IMR-90 (cell line): ENCODE measurements around the gene MAP6. TPM values are rescaled to one million over a fixed set of nuclear protein-coding genes. Genes with fewer than 3 reads are reported as not detected.
A peak's percentile ranks its signal among the peaks of the same experiment; 100 is the strongest.

Experiments
- ATAC-seq: fragments of 200-7000 bp; cut with Tn5 transposase; 2 replicates; pipeline ENCODE4 v1.9.1; 2020; ENCODE audit warnings: low read depth, mild to moderate bottlenecking, moderate library complexity
- BruUV-seq: library from RNA; stranded (reverse); fragments of 400-500 nt; replicated peaks from 2 replicates; lab custom pipeline; 2021; lab: Mats Ljungman, UMichigan
- CTCF ChIA-PET: fragments of 300-600 bp; formaldehyde crosslinking; extraction: SDS; loops from one replicate; lab custom pipeline; 2021; ENCODE audit warnings: antibody characterized with exemption; lab: Yijun Ruan, JAX
- POLR2A ChIA-PET: fragments of 300-600 bp; sonication (Branson Sonifier 250); formaldehyde crosslinking; loops from one replicate; lab custom pipeline; 2022; ENCODE audit warnings: antibody characterized with exemption; ENCODE audit not compliant: unreplicated experiment; lab: Charles Lee
- DNase-seq: peaks from one replicate; pipeline ENCODE4 v3.0.0; 2013
- H2AFZ ChIP-seq: replicated peaks from 2 replicates; pipeline ENCODE3; 2013; ENCODE audit warnings: low read length, mild to moderate bottlenecking; ENCODE audit not compliant: poor library complexity
- H2AK5ac ChIP-seq: 2 replicates; pipeline ENCODE4 v1.6.1; 2013; ENCODE audit warnings: low read depth, low read length, inconsistent platforms
- H2AK9ac ChIP-seq: replicated peaks from 2 replicates; pipeline ENCODE3; 2013; ENCODE audit warnings: mild to moderate bottlenecking, low read depth, low read length, moderate library complexity; ENCODE audit not compliant: poor library complexity
- H2BK120ac ChIP-seq: 2 replicates; pipeline ENCODE4 v1.6.1; 2013; ENCODE audit warnings: low read depth, low read length, inconsistent platforms
- H2BK15ac ChIP-seq: 3 replicates; pipeline ENCODE4 v1.6.1; 2013; ENCODE audit warnings: low read depth, low read length, inconsistent platforms
- H2BK20ac ChIP-seq: 2 replicates; pipeline ENCODE4 v1.6.1; 2013; ENCODE audit warnings: low read depth, mild to moderate bottlenecking, inconsistent platforms, low read length, moderate library complexity
- H2BK5ac ChIP-seq: 2 replicates; pipeline ENCODE4 v1.6.1; 2013; ENCODE audit warnings: mild to moderate bottlenecking, low read depth, low read length, inconsistent platforms; ENCODE audit not compliant: poor library complexity, severe bottlenecking
- H3K14ac ChIP-seq: replicated peaks from 2 replicates; pipeline ENCODE4 v1.6.1; 2013; ENCODE audit warnings: low read depth, low read length, inconsistent platforms
- H3K18ac ChIP-seq: 2 replicates; pipeline ENCODE4 v1.6.1; 2013; ENCODE audit warnings: low read depth, low read length, control low read depth
- H3K23ac ChIP-seq: 2 replicates; pipeline ENCODE4 v1.6.1; 2013; ENCODE audit warnings: low read depth, low read length, inconsistent platforms
- H3K27ac ChIP-seq: 2 replicates; pipeline ENCODE4 v1.5.1; 2013; ENCODE audit warnings: mild to moderate bottlenecking, control low read depth, low read length; ENCODE audit not compliant: insufficient read depth
- H3K27me3 ChIP-seq: 2 replicates; pipeline ENCODE4 v1.6.1; 2013; ENCODE audit warnings: low read length; ENCODE audit not compliant: control insufficient read depth, insufficient read depth
- H3K36me3 ChIP-seq: 2 replicates; pipeline ENCODE4 v1.6.1; 2013; ENCODE audit warnings: low read length, mixed read lengths; ENCODE audit not compliant: control insufficient read depth, insufficient read depth
- H3K4ac ChIP-seq: 2 replicates; pipeline ENCODE4 v1.6.1; 2013; ENCODE audit warnings: low read depth, low read length, inconsistent platforms
- H3K4me1 ChIP-seq: 2 replicates; pipeline ENCODE4 v1.6.1; 2013; ENCODE audit warnings: low read length, mixed read lengths; ENCODE audit not compliant: control insufficient read depth, insufficient read depth
- H3K4me2 ChIP-seq: 2 replicates; pipeline ENCODE4 v1.6.1; 2013; ENCODE audit warnings: low read depth, mild to moderate bottlenecking, control low read depth, low read length, moderate library complexity
- H3K4me3 ChIP-seq: 2 replicates; pipeline ENCODE4 v1.5.1; 2013; ENCODE audit warnings: low read depth, mild to moderate bottlenecking, control low read depth, low read length, moderate library complexity; ENCODE audit not compliant: insufficient read depth
- H3K56ac ChIP-seq: 2 replicates; pipeline ENCODE4 v1.6.1; 2013; ENCODE audit warnings: low read length, inconsistent platforms; ENCODE audit not compliant: insufficient read depth; ENCODE audit errors: extremely low read depth
- H3K79me1 ChIP-seq, 2 experiments: 2 replicates each; pipeline ENCODE4 v1.6.1; 2013; ENCODE audit warnings: low read length in 2 of 2, inconsistent platforms in 1 of 2, low read depth in 1 of 2
- H3K9ac ChIP-seq: 2 replicates; pipeline ENCODE4 v1.6.1; 2013; ENCODE audit warnings: low read depth, low read length, control low read depth
- H3K9me1 ChIP-seq: 2 replicates; pipeline ENCODE4 v1.6.1; 2013; ENCODE audit warnings: low read length, inconsistent platforms; ENCODE audit not compliant: insufficient read depth
- H3K9me3 ChIP-seq: 2 replicates; pipeline ENCODE4 v1.6.1; 2013; ENCODE audit warnings: low read length; ENCODE audit not compliant: control insufficient read depth, insufficient read depth
- H4K20me1 ChIP-seq: 2 replicates; pipeline ENCODE4 v1.6.1; 2013; ENCODE audit warnings: low read length, inconsistent platforms; ENCODE audit not compliant: insufficient read depth
- H4K5ac ChIP-seq: 2 replicates; pipeline ENCODE4 v1.6.1; 2013; ENCODE audit warnings: mild to moderate bottlenecking, low read depth, low read length, control low read depth
- H4K8ac ChIP-seq, 2 experiments: 2 replicates each; pipeline ENCODE4 v1.6.1; 2013; ENCODE audit warnings: low read depth in 2 of 2, low read length in 2 of 2, control low read depth in 1 of 2, inconsistent platforms in 1 of 2
- H4K91ac ChIP-seq: 2 replicates; pipeline ENCODE4 v1.6.1; 2013; ENCODE audit warnings: low read depth, low read length, inconsistent platforms; ENCODE audit not compliant: insufficient read depth
- BHLHE40 ChIP-seq: fragments of 150-350 bp; IDR thresholded peaks from 2 replicates; pipeline ENCODE4 v1.6.1; 2016; ENCODE audit warnings: mild to moderate bottlenecking, low read depth, low read length
- CEBPB ChIP-seq: IDR thresholded peaks from 2 replicates; pipeline ENCODE4 v1.6.1; 2012; ENCODE audit warnings: low read depth, low read length, improper control_type of control experiment
- CHD1 ChIP-seq: IDR thresholded peaks from 2 replicates; pipeline ENCODE4 v1.6.1; 2012; ENCODE audit warnings: low read depth, low read length, improper control_type of control experiment
- CTCF ChIP-seq: conservative IDR thresholded peaks from 2 replicates; pipeline ENCODE4 v1.5.1; 2012; ENCODE audit warnings: mild to moderate bottlenecking, low read depth, low read length, improper control_type of control experiment
- ELK1 ChIP-seq: fragments of 150-350 bp; IDR thresholded peaks from 2 replicates; pipeline ENCODE4 v1.6.1; 2016; ENCODE audit warnings: low read depth, mild to moderate bottlenecking, low read length, moderate library complexity, borderline replicate concordance
- FOS ChIP-seq: fragments of 150-350 bp; IDR thresholded peaks from 2 replicates; pipeline ENCODE4 v1.6.1; 2016; ENCODE audit warnings: low read depth, low read length
- MAFK ChIP-seq: IDR thresholded peaks from 2 replicates; pipeline ENCODE4 v1.6.1; 2012; ENCODE audit warnings: low read depth, low read length, improper control_type of control experiment
- MAZ ChIP-seq: IDR thresholded peaks from 2 replicates; pipeline ENCODE4 v1.6.1; 2012; ENCODE audit warnings: low read depth, mild to moderate bottlenecking, low read length, improper control_type of control experiment, moderate library complexity, borderline replicate concordance
- MXI1 ChIP-seq: IDR thresholded peaks from 2 replicates; pipeline ENCODE4 v1.6.1; 2012; ENCODE audit warnings: low read depth, mild to moderate bottlenecking, low read length, moderate library complexity, borderline replicate concordance
- NFE2L2 ChIP-seq: fragments of 150-350 bp; IDR thresholded peaks from 2 replicates; pipeline ENCODE4 v1.6.1; 2016; ENCODE audit warnings: low read depth, mild to moderate bottlenecking, low read length
- POLR2A ChIP-seq: IDR thresholded peaks from 2 replicates; pipeline ENCODE4 v1.6.1; 2012; ENCODE audit warnings: mild to moderate bottlenecking, low read depth, low read length
- RAD21 ChIP-seq: IDR thresholded peaks from 2 replicates; pipeline ENCODE4 v1.6.1; 2012; ENCODE audit warnings: low read length, improper control_type of control experiment
- RCOR1 ChIP-seq: IDR thresholded peaks from 2 replicates; pipeline ENCODE4 v1.6.1; 2012; ENCODE audit warnings: mild to moderate bottlenecking, low read length, improper control_type of control experiment; ENCODE audit not compliant: insufficient replicate concordance
- RFX5 ChIP-seq: IDR thresholded peaks from 2 replicates; pipeline ENCODE4 v1.8.0; 2012; ENCODE audit warnings: low read depth, mild to moderate bottlenecking, low read length, moderate library complexity
- SMC3 ChIP-seq: fragments of 150-350 bp; IDR thresholded peaks from 2 replicates; pipeline ENCODE4 v1.6.1; 2016; ENCODE audit warnings: low read depth, mild to moderate bottlenecking, antibody characterized with exemption, low read length, moderate library complexity
- USF2 ChIP-seq: fragments of 150-350 bp; IDR thresholded peaks from 2 replicates; pipeline ENCODE4 v1.6.1; 2017; ENCODE audit warnings: mild to moderate bottlenecking, antibody characterized with exemption, low read length, low read depth
- WGBS, 2 experiments: methylation state at CpG; one replicate each; pipeline versions ENCODE4 v1.1.5 to v1.1.7; 2013; ENCODE audit warnings: missing lambda C conversion rate in 2 of 2; ENCODE audit not compliant: insufficient read length in 1 of 2; ENCODE audit errors: extremely low coverage in 2 of 2; 5-methylcytosine and 5-hydroxymethylcytosine counted together
- dilution Hi-C: fragments of 300-500 bp; cut with HindIII; formaldehyde crosslinking; loops from one replicate; pipeline ENCODE4 v1.14.3; 2018; ENCODE audit warnings: low sequenced_read_pairs; ENCODE audit not compliant: unreplicated experiment
- in situ Hi-C: fragments of 300-500 bp; cut with MboI; formaldehyde crosslinking; loops from 3 replicates; pipeline ENCODE4 v1.14.3; 2019; ENCODE audit warnings: low sequenced_read_pairs, inconsistent platforms, mixed read lengths
- intact Hi-C: fragments of 100-400 bp; cut with micrococcal nuclease; formaldehyde crosslinking; loops from 2 replicates; pipeline ENCODE4 v1.10.0; 2022
- polyA plus RNA-seq, 3 experiments: library from polyadenylated mRNA; depleted of rRNA; stranded (reverse); fragments of >200 nt; gene quantifications; 2 replicates each; pipeline ENCODE4 v1.2.3, GENCODE V29; 2012; ENCODE audit warnings: low replicate concordance in 1 of 3
- total RNA-seq: library from RNA; depleted of rRNA; stranded (reverse); fragments of >200 nt; gene quantifications from 2 replicates; pipeline ENCODE4 v1.2.3, GENCODE V29; 2012

MAP6 gene
- total and polyA plus RNA-seq, 2 of the 4 experiments (the other 2 are of a cell fraction), result 3.0 to 3.4 TPM

GRCh38 chr11:75639762-75640181, 29.1 kb downstream of the MAP6 start:
- 0 out of 2 replicates have a peak overlapping the region, but pooled peaks have one; percentile 22 for H2BK120ac ChIP-seq
- CTCF ChIA-PET, result no interaction called here
- ATAC-seq, result peak; percentile 65
- intact Hi-C loops, result no loop called here
- no peak overlapping the region for H4K8ac ChIP-seq
- H4K91ac ChIP-seq, result no peak overlapping the region
- no peak overlapping the region for H3K18ac ChIP-seq
- 0 out of 2 replicates have a peak overlapping the region, but pooled peaks have one; percentile 10 for H3K4ac ChIP-seq
- no peaks in the 10 kb centered on the region; a peak in 1 of 4 replicates for H3K79me1 ChIP-seq
- no peaks in the 10 kb centered on the region for H3K9me3 ChIP-seq
- no peak for TF ChIP-seq MAZ
- TF ChIP-seq POLR2A, result no peak
- TF ChIP-seq RAD21, result no peak
- TF ChIP-seq MXI1, result no peak
- TF ChIP-seq BHLHE40, result no peak
- no peak for TF ChIP-seq MAFK
- TF ChIP-seq USF2, result no peak
- no peak for TF ChIP-seq FOS
- no peak for TF ChIP-seq NFE2L2
- TF ChIP-seq CTCF, result no peak
- no peak for TF ChIP-seq RCOR1
- TF ChIP-seq CHD1, result no peak
- TF ChIP-seq CEBPB, result no peak
- TF ChIP-seq SMC3, result no peak
- no peak for TF ChIP-seq RFX5
- TF ChIP-seq ELK1, result no peak
- H2AFZ ChIP-seq, result peak overlapping the region; percentile 70
- H2BK5ac ChIP-seq, result no peak overlapping the region
- dilution Hi-C loops, result no loop called here
- no peak overlapping the region for H3K4me3 ChIP-seq
- H2BK15ac ChIP-seq, result no peak overlapping the region
- H3K9me1 ChIP-seq, result no peaks in the 10 kb centered on the region
- no peak overlapping the region for H2BK20ac ChIP-seq
- H2AK5ac ChIP-seq, result no peak overlapping the region
- no peak overlapping the region for H3K27ac ChIP-seq
- H4K20me1 ChIP-seq, result no peaks in the 10 kb centered on the region
- no peak overlapping the region for H3K56ac ChIP-seq
- H3K14ac ChIP-seq, result no peak overlapping the region; the same call in 1 of the 2 replicates
- no peaks in the 10 kb centered on the region for H3K36me3 ChIP-seq
- DNase-seq, result peak; percentile 59
- in situ Hi-C loops, result no loop called here
- POLR2A ChIA-PET, result no interaction called here
- no peak overlapping the region for H3K9ac ChIP-seq
- H3K4me1 ChIP-seq, result peaks cover 8% of the 10 kb centered on the region
- 11% methylated on average over 2 of the region's 4 CpGs; no CpG with 5 or more reads in 1 of the 2 experiments for WGBS, 2 experiments
- no peak overlapping the region for H4K5ac ChIP-seq
- no peak overlapping the region for H2AK9ac ChIP-seq
- H3K27me3 ChIP-seq, result no peaks in the 10 kb centered on the region
- no TSS peak for BruUV-seq
- H3K23ac ChIP-seq, result no peak overlapping the region
- H3K4me2 ChIP-seq, result peak overlapping the region; percentile 57
